22Rv1 (cell line): Measurements from ENCODE around the gene RBMXL3.

Experiments
- ZFX ChIP-seq: fragments of 450-650 bp; IDR thresholded peaks from 2 replicates; pipeline ENCODE4 v1.6.1; 2017; ENCODE audit warnings: antibody characterized with exemption, borderline replicate concordance
- TF ChIP-seq, protein P1 (sequence below): fragments of 450-650 bp; IDR thresholded peaks from 2 replicates; pipeline ENCODE4 v1.5.1; 2017; ENCODE audit warnings: mild to moderate bottlenecking

GRCh38 chrX:115232933-115233496, 43.8 kb downstream of the RBMXL3 start:
- TF ChIP-seq, protein P1, sequence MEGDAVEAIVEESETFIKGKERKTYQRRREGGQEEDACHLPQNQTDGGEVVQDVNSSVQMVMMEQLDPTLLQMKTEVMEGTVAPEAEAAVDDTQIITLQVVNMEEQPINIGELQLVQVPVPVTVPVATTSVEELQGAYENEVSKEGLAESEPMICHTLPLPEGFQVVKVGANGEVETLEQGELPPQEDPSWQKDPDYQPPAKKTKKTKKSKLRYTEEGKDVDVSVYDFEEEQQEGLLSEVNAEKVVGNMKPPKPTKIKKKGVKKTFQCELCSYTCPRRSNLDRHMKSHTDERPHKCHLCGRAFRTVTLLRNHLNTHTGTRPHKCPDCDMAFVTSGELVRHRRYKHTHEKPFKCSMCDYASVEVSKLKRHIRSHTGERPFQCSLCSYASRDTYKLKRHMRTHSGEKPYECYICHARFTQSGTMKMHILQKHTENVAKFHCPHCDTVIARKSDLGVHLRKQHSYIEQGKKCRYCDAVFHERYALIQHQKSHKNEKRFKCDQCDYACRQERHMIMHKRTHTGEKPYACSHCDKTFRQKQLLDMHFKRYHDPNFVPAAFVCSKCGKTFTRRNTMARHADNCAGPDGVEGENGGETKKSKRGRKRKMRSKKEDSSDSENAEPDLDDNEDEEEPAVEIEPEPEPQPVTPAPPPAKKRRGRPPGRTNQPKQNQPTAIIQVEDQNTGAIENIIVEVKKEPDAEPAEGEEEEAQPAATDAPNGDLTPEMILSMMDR: no peak
- TF ChIP-seq ZFX: no peak
